GM12801 (cell line): ENCODE measurements around the gene BDH1.

Source experiments
- CTCF ChIP-seq: IDR thresholded peaks from one replicate; pipeline ENCODE4 v1.5.1; 2011; ENCODE audit warnings: control low read depth; ENCODE audit not compliant: insufficient read length; ENCODE audit errors: extremely low read depth

The BDH1 gene

DNA sequence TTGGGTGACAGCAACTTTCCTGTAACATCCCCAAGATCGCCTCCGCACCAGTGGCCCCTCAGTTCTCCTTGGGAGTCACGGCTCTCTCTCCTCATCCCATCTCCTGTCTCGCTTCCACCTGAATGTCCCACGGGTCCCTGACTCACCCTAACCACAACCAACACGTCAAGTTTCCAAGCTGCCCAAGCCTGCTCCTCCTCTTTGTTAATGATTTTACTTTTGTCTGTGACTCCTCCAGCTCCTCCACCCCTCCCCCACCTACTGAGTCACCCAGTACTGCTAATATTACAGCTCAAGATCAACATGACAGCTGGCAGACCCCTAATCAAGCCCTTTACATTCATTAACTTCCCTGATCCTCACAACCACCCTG, 39.3 kb downstream of the BDH1 start:
- TF ChIP-seq CTCF = no peak

DNA sequence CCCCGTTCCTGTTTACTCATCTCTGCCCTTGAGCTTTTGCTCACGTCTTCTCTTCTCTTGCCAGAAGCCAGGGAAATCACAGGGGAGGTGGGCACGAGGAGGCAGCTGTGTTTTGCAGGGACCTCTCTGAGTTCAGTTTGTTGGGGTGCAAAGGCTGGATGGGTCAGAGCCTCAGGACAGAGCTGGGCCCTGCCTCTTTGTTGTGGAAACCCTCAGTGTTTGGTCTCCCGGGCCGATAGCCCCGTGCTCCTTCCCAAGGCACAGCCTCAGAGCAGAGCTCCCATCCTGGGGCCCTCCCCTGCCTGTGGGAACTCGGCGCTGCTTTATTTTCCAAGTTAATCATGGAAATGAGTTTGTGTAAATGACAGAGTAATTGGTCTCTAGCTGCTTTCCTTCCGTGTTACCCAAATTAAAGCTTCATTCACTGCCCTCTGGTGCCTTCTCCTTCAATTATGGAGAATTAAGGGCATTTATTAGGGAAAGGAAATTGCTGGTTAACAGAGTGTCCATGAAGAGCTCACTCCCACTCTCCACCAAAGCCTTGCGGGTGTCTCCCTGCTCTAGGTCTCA, 40.9 kb downstream of the BDH1 start:
- TF ChIP-seq CTCF = no peak

- TF ChIP-seq CTCF = no peak
Observed at GRCh38 chr3:197513953-197514785, 41.6 kb downstream of the BDH1 start.

GRCh38 chr3:197512691-197513571, 42.8 kb downstream of the BDH1 start:
- TF ChIP-seq CTCF = no peak

DNA sequence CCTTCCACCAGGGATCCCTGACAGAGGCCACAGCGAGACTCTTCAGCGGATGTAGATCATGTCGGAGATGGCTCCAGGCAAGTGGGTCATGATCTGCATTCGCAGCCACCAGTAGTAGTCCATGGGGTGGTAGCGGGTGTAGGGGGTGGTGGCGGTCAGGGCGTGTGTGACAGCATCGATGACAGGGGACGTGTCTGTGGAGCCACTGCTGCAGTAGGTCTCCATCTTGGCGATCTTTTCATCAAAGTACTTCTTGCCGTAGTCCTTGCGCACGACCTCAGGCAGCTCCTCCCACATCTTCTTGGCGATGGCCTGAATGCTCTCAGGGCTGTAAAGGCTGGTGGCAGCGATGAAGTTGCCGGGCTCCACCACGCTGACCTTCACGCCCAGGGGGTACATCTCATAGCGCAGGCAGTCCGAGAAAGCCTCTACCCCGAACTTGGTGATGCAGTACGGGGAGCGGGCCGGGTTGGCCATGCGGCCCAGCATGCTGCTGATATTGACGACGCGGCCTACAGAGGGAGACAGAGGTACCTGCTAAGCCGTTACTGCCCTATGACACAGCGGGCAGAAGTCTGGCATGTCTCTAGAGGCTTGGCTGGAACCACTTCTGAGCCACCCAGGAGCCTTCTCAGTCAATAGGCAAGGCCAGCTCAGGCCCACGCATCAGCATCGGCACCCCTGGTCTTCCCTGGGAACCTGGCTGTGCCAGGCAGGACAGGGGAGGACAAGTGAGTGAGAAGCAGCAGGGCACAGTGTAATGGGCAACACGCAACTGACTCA, 43.7 kb downstream of the BDH1 start:
- TF ChIP-seq CTCF = no peak

DNA sequence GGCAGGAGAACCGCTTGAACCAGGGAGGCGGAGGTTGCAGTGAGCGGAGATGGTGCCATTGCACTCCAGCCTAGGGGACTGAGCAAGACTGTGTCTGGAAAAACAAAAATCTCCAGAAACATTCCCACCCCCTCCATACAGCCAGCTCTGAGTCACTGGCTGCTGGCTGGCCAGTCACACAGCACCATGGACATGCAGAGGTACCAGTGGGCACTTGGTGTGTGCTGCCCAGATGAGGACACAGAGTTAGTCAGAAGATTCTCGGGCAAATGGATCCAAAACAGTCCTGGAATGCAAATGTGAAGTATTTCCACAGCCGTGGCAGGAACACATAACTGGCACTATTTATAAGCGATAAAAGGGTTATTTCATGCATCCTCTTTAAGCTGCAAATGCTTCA, 44.6 kb downstream of the BDH1 start:
- no peak for TF ChIP-seq CTCF
